ENCODE results near the gene COL4A4. TPM values are rescaled to one million over a fixed set of nuclear protein-coding genes. Genes with fewer than 3 reads are reported as not detected.

The COL4A4 gene
- polyA plus RNA-seq, 2 of the 4 experiments (the other 2 are of a cell fraction) = 1.7 to 6.8 TPM

DNA sequence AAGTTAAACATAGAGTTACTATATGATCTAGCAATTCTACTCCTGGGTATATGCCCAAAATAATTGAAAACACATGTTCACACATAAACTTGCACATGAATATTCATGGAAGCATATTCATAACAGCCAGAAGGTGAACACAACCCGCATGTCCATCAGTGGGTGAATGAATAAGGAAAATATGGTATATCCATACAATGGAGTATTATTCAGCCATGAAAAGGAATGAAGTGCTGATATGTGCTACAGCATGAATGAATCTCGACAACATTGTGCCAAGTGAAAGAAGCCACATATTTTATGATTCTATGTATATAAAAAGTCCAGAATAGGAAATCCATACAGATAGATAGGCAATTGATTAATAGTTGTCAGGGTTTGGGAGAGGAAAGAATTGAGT is 15.9 kb downstream of the COL4A4 start:
- no peak overlapping the region for H3K4me3 ChIP-seq
- ATAC-seq (no peak), DNase-seq (ENCODE audit: low read depth in 1 of 2, low spot score in 1 of 2) (no peak), FAIRE-seq (no peak)
- POLR2A ChIA-PET = no interaction called here
- no peak for TF ChIP-seq JUNB (IDR thresholded peaks at IDR 0.05)
- TF ChIP-seq HDAC2 (IDR thresholded peaks at IDR 0.05) = 0 out of 2 replicates have a peak, but pooled peaks have one; percentile 47
- H3K4me1 ChIP-seq = peaks cover 7% of the 10 kb centered on the region
- no peak overlapping the region for H3K27ac ChIP-seq
- H3K4me2 ChIP-seq = no peak overlapping the region
- WGBS (ENCODE audit: missing lambda C conversion rate) = 42% methylated on average over 2 of the region's 2 CpGs
- CTCF ChIA-PET = no interaction called here
- H3K9me3 ChIP-seq = peaks cover 5% of the 10 kb centered on the region; the same call in 2 of the 3 replicates

GRCh38 chr2:227147023-227147422 is 17.0 kb downstream of the COL4A4 start:
- POLR2A ChIA-PET = no interaction called here
- H3K27ac ChIP-seq = no peak overlapping the region
- H3K4me1 ChIP-seq = no peaks in the 10 kb centered on the region
- H3K4me2 ChIP-seq = no peak overlapping the region
- H3K9me3 ChIP-seq = peaks cover 5% of the 10 kb centered on the region; the same call in 2 of the 3 replicates
- WGBS (ENCODE audit: missing lambda C conversion rate) = 76% methylated on average over 3 of the region's 3 CpGs
- FAIRE-seq (no peak), DNase-seq (ENCODE audit: low read depth in 1 of 2, low spot score in 1 of 2) (no peak), ATAC-seq (no peak)
- CTCF ChIA-PET = interaction anchor here (1.0 to 4.4 kb wide), 2 partner anchors 17 to 92 kb away, joined by 3 to 26 read pairs; no protein-coding TSS in a partner anchor
- TF ChIP-seq NFE2L2 (conservative IDR thresholded peaks at IDR 0.05; ENCODE audit: low read length) (no peak), HMGXB4 (CRISPR knock-in tag; IDR thresholded peaks at IDR 0.05; ENCODE audit: borderline replicate concordance) (no peak), NPAS2 (CRISPR knock-in tag; IDR thresholded peaks at IDR 0.05; ENCODE audit: borderline replicate concordance) (no peak), HOXA7 (CRISPR knock-in tag; IDR thresholded peaks at IDR 0.05) (no peak), RCOR1 (IDR thresholded peaks at IDR 0.05; ENCODE audit: low read depth, low read length) (no peak), RAD21 (conservative IDR thresholded peaks at IDR 0.05 in 1 of 2, IDR thresholded peaks at IDR 0.05 in 1 of 2) (no peak), POLR2AphosphoS2 (conservative IDR thresholded peaks at IDR 0.05; ENCODE audit: low read length) (no peak), TFCP2L1 (CRISPR knock-in tag; IDR thresholded peaks at IDR 0.05) (no peak)
- TF ChIP-seq, protein P1, sequence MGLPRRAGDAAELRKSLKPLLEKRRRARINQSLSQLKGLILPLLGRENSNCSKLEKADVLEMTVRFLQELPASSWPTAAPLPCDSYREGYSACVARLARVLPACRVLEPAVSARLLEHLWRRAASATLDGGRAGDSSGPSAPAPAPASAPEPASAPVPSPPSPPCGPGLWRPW (IDR thresholded peaks at IDR 0.05) = no peak
- no peak overlapping the region for H3K4me3 ChIP-seq

GRCh38 chr2:227146456-227146855 is 17.5 kb downstream of the COL4A4 start:
- WGBS (ENCODE audit: missing lambda C conversion rate) = 82% methylated on average over 6 of the region's 6 CpGs
- no peak for TF ChIP-seq JUN (IDR thresholded peaks at IDR 0.05)
- TF ChIP-seq TFCP2L1 (CRISPR knock-in tag; IDR thresholded peaks at IDR 0.05) = no peak
- TF ChIP-seq FOSB (CRISPR knock-in tag; IDR thresholded peaks at IDR 0.05) = no peak
- TF ChIP-seq MAFK (IDR thresholded peaks at IDR 0.05; ENCODE audit: partially characterized antibody) = no peak
- no peak for TF ChIP-seq RFX5 (IDR thresholded peaks at IDR 0.05)
- TF ChIP-seq, protein P2, sequence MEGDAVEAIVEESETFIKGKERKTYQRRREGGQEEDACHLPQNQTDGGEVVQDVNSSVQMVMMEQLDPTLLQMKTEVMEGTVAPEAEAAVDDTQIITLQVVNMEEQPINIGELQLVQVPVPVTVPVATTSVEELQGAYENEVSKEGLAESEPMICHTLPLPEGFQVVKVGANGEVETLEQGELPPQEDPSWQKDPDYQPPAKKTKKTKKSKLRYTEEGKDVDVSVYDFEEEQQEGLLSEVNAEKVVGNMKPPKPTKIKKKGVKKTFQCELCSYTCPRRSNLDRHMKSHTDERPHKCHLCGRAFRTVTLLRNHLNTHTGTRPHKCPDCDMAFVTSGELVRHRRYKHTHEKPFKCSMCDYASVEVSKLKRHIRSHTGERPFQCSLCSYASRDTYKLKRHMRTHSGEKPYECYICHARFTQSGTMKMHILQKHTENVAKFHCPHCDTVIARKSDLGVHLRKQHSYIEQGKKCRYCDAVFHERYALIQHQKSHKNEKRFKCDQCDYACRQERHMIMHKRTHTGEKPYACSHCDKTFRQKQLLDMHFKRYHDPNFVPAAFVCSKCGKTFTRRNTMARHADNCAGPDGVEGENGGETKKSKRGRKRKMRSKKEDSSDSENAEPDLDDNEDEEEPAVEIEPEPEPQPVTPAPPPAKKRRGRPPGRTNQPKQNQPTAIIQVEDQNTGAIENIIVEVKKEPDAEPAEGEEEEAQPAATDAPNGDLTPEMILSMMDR (IDR thresholded peaks at IDR 0.05) = no peak
- TF ChIP-seq, protein P3, sequence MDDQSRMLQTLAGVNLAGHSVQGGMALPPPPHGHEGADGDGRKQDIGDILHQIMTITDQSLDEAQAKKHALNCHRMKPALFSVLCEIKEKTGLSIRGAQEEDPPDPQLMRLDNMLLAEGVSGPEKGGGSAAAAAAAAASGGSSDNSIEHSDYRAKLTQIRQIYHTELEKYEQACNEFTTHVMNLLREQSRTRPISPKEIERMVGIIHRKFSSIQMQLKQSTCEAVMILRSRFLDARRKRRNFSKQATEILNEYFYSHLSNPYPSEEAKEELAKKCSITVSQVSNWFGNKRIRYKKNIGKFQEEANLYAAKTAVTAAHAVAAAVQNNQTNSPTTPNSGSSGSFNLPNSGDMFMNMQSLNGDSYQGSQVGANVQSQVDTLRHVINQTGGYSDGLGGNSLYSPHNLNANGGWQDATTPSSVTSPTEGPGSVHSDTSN (IDR thresholded peaks at IDR 0.05) = no peak
- no peak for TF ChIP-seq CHD2 (IDR thresholded peaks at IDR 0.05; ENCODE audit: low read length, partially characterized antibody)
- no peak for TF ChIP-seq EP300 (IDR thresholded peaks at IDR 0.05)
- TF ChIP-seq, protein P4, sequence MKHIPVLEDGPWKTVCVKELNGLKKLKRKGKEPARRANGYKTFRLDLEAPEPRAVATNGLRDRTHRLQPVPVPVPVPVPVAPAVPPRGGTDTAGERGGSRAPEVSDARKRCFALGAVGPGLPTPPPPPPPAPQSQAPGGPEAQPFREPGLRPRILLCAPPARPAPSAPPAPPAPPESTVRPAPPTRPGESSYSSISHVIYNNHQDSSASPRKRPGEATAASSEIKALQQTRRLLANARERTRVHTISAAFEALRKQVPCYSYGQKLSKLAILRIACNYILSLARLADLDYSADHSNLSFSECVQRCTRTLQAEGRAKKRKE (CRISPR knock-in tag; IDR thresholded peaks at IDR 0.05; ENCODE audit: low read depth) = no peak
- TF ChIP-seq EHF (CRISPR knock-in tag; IDR thresholded peaks at IDR 0.05) = no peak
- TF ChIP-seq, protein P5, sequence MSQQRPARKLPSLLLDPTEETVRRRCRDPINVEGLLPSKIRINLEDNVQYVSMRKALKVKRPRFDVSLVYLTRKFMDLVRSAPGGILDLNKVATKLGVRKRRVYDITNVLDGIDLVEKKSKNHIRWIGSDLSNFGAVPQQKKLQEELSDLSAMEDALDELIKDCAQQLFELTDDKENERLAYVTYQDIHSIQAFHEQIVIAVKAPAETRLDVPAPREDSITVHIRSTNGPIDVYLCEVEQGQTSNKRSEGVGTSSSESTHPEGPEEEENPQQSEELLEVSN (IDR thresholded peaks at IDR 0.05; ENCODE audit: borderline replicate concordance, low read depth) = no peak
- no peak for TF ChIP-seq FOSL2 (IDR thresholded peaks at IDR 0.05)
- TF ChIP-seq FOSL2 (CRISPR knock-in tag; IDR thresholded peaks at IDR 0.05) = no peak
- TF ChIP-seq HDAC2 (IDR thresholded peaks at IDR 0.05) = no peak
- TF ChIP-seq ZC3H11A (IDR thresholded peaks at IDR 0.05) = no peak
- no peak for TF ChIP-seq NFE2L2 (conservative IDR thresholded peaks at IDR 0.05; ENCODE audit: low read length)
- TF ChIP-seq, protein P6, sequence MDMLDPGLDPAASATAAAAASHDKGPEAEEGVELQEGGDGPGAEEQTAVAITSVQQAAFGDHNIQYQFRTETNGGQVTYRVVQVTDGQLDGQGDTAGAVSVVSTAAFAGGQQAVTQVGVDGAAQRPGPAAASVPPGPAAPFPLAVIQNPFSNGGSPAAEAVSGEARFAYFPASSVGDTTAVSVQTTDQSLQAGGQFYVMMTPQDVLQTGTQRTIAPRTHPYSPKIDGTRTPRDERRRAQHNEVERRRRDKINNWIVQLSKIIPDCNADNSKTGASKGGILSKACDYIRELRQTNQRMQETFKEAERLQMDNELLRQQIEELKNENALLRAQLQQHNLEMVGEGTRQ (IDR thresholded peaks at IDR 0.05) = no peak
- no peak for TF ChIP-seq NR3C1 (IDR thresholded peaks at IDR 0.05)
- TF ChIP-seq NPAS2 (CRISPR knock-in tag; IDR thresholded peaks at IDR 0.05; ENCODE audit: borderline replicate concordance) = no peak
- Histone ChIP-seq H3K9me3 (peaks cover 5% of the 10 kb centered on the region; the same call in 2 of the 3 replicates), H3K4me1 (no peaks in the 10 kb centered on the region), H3K4me3 (no peak overlapping the region), H3K4me2 (no peak overlapping the region), H3K27ac (no peak overlapping the region)
- DNase-seq (ENCODE audit: low read depth in 1 of 2, low spot score in 1 of 2) (no peak), ATAC-seq (no peak), FAIRE-seq (no peak)
- CTCF ChIA-PET = interaction anchor here (1.0 to 4.4 kb wide), 3 partner anchors 16 to 93 kb away, joined by 3 to 26 read pairs (median 8); no protein-coding TSS in a partner anchor
- POLR2A ChIA-PET = no interaction called here
